ENCODE results near the gene TMEM179. TPM values are rescaled to one million over a fixed set of nuclear protein-coding genes. Genes with fewer than 3 reads are reported as not detected.

Gene TMEM179
- total RNA-seq, 2 donors from 2014 or later: 8.2 to 15.7 TPM

GRCh38 chr14:104650057-104650980 is 45.7 kb upstream of the TMEM179 start:
- no peaks in the 10 kb centered on the region for H3K36me3 ChIP-seq (ENCODE audit: control insufficient read depth, insufficient read depth, low read length)
- H3K27ac ChIP-seq (ENCODE audit: low read depth, low read length): no peak overlapping the region
- peaks cover 31% of the 10 kb centered on the region for H3K27me3 Mint-ChIP-seq (ENCODE audit: insufficient read depth)
- peaks cover 45% of the 10 kb centered on the region for H3K9me3 Mint-ChIP-seq
- peak overlapping the region; percentile 85 for H3K4me3 ChIP-seq (ENCODE audit: low read length)
- peak overlapping the region; percentile 66 for H3K4me3 Mint-ChIP-seq
- 15 to 26% methylated on average over 19 to 56 of the region's 56 CpGs for WGBS, 2 experiments (ENCODE audit: insufficient coverage in 1 of 2, insufficient read length in 1 of 2)
- H3K9me3 ChIP-seq (ENCODE audit: control insufficient read depth, low read length): peaks cover 31% of the 10 kb centered on the region
- no peaks in the 10 kb centered on the region for H3K4me1 ChIP-seq (ENCODE audit: control insufficient read depth, insufficient read depth, low read length)
- H3K27me3 ChIP-seq (ENCODE audit: control insufficient read depth, insufficient read depth, low read length, poor library complexity, severe bottlenecking): no peaks in the 10 kb centered on the region
- TF ChIP-seq CTCF (conservative IDR thresholded peaks at IDR 0.05): peak; percentile 100
- peak; percentile 93 for DNase-seq
- peak overlapping the region; percentile 47 for H3K9ac ChIP-seq (ENCODE audit: extremely low read depth, low read length, poor library complexity, severe bottlenecking)
- H3K36me3 Mint-ChIP-seq (ENCODE audit: low read depth): peaks cover 12% of the 10 kb centered on the region
- H3K4me1 Mint-ChIP-seq: no peaks in the 10 kb centered on the region
- H3K27ac Mint-ChIP-seq: peak overlapping the region; percentile 70

GRCh38 chr14:104647467-104648043 is 43.0 kb upstream of the TMEM179 start:
- no peak overlapping the region for H3K4me3 ChIP-seq (ENCODE audit: low read length)
- WGBS, 2 experiments (ENCODE audit: insufficient coverage in 1 of 2, insufficient read length in 1 of 2): 83 to 92% methylated on average over 5 to 6 of the region's 6 CpGs
- H3K36me3 ChIP-seq (ENCODE audit: control insufficient read depth, insufficient read depth, low read length): no peaks in the 10 kb centered on the region
- H3K4me1 ChIP-seq (ENCODE audit: control insufficient read depth, insufficient read depth, low read length): no peaks in the 10 kb centered on the region
- H3K36me3 Mint-ChIP-seq (ENCODE audit: low read depth): peaks cover 10% of the 10 kb centered on the region
- H3K27me3 ChIP-seq (ENCODE audit: control insufficient read depth, insufficient read depth, low read length, poor library complexity, severe bottlenecking): no peaks in the 10 kb centered on the region
- H3K9me3 ChIP-seq (ENCODE audit: control insufficient read depth, low read length): peaks cover 26% of the 10 kb centered on the region
- peaks cover 13% of the 10 kb centered on the region for H3K27me3 Mint-ChIP-seq (ENCODE audit: insufficient read depth)
- no peak overlapping the region for H3K9ac ChIP-seq (ENCODE audit: extremely low read depth, low read length, poor library complexity, severe bottlenecking)
- no peak overlapping the region for H3K4me3 Mint-ChIP-seq
- no peak overlapping the region for H3K27ac ChIP-seq (ENCODE audit: low read depth, low read length)
- no peak overlapping the region for H3K27ac Mint-ChIP-seq
- H3K4me1 Mint-ChIP-seq: peaks cover 17% of the 10 kb centered on the region
- no peak for TF ChIP-seq CTCF (conservative IDR thresholded peaks at IDR 0.05)
- peaks cover 34% of the 10 kb centered on the region for H3K9me3 Mint-ChIP-seq
- no peak for DNase-seq

- H3K27me3 Mint-ChIP-seq (ENCODE audit: insufficient read depth): peaks cover 4% of the 10 kb centered on the region
- H3K4me1 ChIP-seq (ENCODE audit: control insufficient read depth, insufficient read depth, low read length): no peaks in the 10 kb centered on the region
- no peak overlapping the region for H3K27ac ChIP-seq (ENCODE audit: low read depth, low read length)
- peaks cover 10% of the 10 kb centered on the region for H3K36me3 Mint-ChIP-seq (ENCODE audit: low read depth)
- TF ChIP-seq CTCF (conservative IDR thresholded peaks at IDR 0.05): no peak
- peaks cover 23% of the 10 kb centered on the region for H3K9me3 ChIP-seq (ENCODE audit: control insufficient read depth, low read length)
- 60 to 72% methylated on average over 9 to 10 of the region's 11 CpGs for WGBS, 2 experiments (ENCODE audit: insufficient coverage in 1 of 2, insufficient read length in 1 of 2)
- H3K4me1 Mint-ChIP-seq: peaks cover 17% of the 10 kb centered on the region
- H3K27ac Mint-ChIP-seq: peak overlapping the region; percentile 69
- no peaks in the 10 kb centered on the region for H3K36me3 ChIP-seq (ENCODE audit: control insufficient read depth, insufficient read depth, low read length)
- H3K9ac ChIP-seq (ENCODE audit: extremely low read depth, low read length, poor library complexity, severe bottlenecking): no peak overlapping the region
- H3K4me3 ChIP-seq (ENCODE audit: low read length): no peak overlapping the region
- H3K4me3 Mint-ChIP-seq: no peak overlapping the region
- peak; percentile 81 for DNase-seq
- peaks cover 28% of the 10 kb centered on the region for H3K9me3 Mint-ChIP-seq
- H3K27me3 ChIP-seq (ENCODE audit: control insufficient read depth, insufficient read depth, low read length, poor library complexity, severe bottlenecking): no peaks in the 10 kb centered on the region
These were observed 40.2 kb upstream of the TMEM179 start for GRCh38 chr14:104644656-104645378.
